Measurements from ENCODE around the gene ZFP90.

- TF ChIP-seq CTCF (IDR thresholded peaks at IDR 0.05 in 4 of 5, conservative IDR thresholded peaks at IDR 0.05 in 1 of 5) (no peak), POLR2A (IDR thresholded peaks at IDR 0.05) (no peak)
Measured at GRCh38 chr16:68504066-68504465, 35.0 kb upstream of the ZFP90 start.

All from gastrocnemius medialis (tissue), 4 donors.